ENCODE data around the gene TBC1D10B. TPM values are rescaled to one million over a fixed set of nuclear protein-coding genes. Genes with fewer than 3 reads are reported as not detected.

Gene TBC1D10B
- polyA plus RNA-seq (ENCODE audit: insufficient read length in 3 of 3), result 10 to 100 TPM; 26.5 to 30.3 (median 28.4) TPM

- DNase-seq (ENCODE audit: low read depth in 3 of 3, low spot score in 2 of 3), result peak; percentile 99 to 100 (median 100)
These were observed at the start of gene TBC1D10B for GRCh38 chr16:30370456-30371247. Gene TBC1D10B, minus strand, starts transcription at chr16:30370494. Its CDS starts 311 bp downstream, at chr16:30370183.

GRCh38 chr16:30418350-30419181, 48.3 kb upstream of the TBC1D10B start:
- DNase-seq (ENCODE audit: low read depth in 3 of 3, low spot score in 2 of 3), result no peak

DNA sequence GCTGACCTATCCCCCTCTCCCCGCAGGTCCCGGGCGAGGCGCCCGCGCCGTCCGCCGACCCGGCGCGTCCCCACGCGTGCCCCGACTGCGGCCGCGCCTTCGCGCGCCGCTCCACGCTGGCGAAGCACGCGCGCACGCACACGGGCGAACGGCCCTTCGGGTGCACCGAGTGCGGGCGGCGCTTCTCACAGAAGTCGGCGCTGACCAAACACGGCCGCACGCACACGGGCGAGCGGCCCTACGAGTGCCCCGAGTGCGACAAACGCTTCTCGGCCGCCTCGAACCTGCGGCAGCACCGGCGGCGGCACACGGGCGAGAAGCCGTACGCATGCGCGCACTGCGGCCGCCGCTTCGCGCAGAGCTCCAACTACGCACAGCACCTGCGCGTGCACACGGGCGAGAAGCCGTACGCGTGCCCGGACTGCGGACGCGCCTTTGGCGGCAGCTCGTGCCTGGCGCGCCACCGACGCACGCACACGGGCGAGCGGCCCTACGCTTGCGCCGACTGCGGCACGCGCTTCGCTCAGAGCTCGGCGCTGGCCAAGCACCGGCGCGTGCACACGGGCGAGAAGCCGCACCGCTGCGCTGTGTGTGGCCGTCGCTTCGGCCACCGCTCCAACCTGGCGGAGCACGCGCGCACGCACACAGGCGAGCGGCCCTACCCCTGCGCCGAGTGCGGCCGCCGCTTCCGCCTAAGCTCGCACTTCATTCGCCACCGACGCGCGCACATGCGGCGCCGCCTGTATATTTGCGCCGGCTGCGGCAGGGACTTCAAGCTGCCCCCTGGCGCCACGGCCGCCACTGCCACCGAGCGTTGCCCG, 47.4 kb upstream of the TBC1D10B start:
- DNase-seq (ENCODE audit: low read depth in 3 of 3, low spot score in 2 of 3), result peak; percentile 70 to 83 (median 75)

DNA sequence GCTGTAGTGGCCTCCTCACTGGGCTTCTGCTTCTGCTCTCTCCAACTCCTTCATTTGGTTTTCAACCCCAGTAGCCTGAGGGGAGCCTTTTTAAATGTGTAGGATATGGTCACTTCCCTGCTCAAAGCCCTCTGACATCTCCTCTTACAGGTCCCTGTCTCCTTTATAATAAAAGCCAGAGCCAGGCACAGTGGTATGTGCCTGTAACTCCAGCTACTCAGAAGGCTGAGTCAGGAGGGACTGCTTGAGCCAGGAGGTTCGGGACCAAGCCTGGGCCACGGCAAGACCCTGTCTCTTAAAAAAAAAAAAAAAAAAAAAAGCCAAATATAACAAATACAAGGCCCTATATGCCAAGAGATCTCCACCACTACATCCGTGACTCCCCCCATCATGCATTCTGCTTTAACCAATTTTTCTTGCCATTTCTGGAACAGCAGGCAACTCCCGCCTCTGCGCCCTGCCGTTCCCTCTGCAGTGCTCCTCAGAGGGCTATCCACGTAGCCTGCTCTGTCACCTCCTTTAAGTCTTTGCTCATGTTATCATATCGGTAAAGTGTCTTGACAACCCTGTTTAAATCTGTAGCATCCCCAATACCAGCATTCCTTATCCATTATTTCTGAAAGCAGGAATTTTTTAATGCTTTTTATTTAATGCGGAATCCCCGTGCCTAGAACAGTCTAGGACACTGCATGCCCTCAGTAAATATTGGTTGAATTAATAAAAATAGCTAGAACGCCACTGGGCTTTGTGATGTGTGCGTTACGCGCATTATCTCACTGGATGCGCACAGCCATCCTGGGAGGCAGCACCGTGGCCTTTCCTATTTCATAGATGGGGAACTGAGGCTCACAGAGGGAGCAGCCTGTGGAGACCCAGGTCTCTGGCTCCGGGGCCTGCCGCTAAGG, 46.6 kb upstream of the TBC1D10B start:
- DNase-seq (ENCODE audit: low read depth in 3 of 3, low spot score in 2 of 3), result no peak

DNA sequence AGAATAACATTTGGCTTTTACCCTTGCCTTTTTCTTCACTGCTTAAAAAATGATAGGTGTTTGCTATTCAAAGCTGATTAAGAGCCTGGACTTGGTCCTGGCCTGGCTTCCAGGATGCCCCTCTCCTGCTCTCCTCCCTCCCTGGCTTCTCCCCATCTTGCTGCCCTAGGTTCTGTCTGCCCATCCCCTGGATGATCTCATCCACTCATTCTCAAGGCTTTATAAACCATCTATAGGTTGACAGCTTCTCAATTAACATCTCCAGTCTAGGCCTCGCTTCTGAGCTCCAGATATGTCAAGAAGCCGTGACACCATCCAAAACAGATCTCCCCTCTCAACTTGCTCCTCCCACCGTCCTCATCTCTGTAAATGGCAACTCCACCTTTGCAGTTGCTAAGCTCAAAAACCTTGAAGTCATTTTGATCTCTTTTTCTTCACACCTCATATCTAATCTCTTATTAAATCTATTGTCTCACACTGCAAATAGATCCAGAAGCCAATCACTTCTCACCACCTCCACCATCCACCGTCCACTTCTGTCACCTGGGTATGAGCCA, 45.8 kb upstream of the TBC1D10B start:
- DNase-seq (ENCODE audit: low read depth in 3 of 3, low spot score in 2 of 3), result no peak

DNA sequence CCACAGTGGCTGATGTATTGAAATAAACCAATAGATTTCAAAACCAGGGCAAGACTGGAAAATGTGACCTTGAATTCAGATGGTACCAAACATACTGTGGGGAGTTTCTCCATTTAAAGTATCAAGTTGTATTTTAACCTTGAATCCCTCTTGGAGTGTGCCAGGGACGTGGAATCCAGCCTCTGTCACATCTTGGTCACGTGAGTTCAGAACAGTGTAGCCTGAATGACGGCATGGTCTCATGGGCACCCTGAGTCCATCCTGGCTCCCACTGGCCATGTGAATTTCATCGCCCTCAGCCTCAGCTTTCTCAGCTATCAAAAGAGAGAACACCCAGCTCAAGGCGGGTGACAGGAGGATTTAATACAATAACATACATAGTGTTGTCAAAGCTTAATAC, 43.9 kb upstream of the TBC1D10B start:
- DNase-seq (ENCODE audit: low read depth in 3 of 3, low spot score in 2 of 3), result no peak

- DNase-seq (ENCODE audit: low read depth in 3 of 3, low spot score in 2 of 3), result no peak
These were observed 43.0 kb upstream of the TBC1D10B start for GRCh38 chr16:30413112-30413806.

DNA sequence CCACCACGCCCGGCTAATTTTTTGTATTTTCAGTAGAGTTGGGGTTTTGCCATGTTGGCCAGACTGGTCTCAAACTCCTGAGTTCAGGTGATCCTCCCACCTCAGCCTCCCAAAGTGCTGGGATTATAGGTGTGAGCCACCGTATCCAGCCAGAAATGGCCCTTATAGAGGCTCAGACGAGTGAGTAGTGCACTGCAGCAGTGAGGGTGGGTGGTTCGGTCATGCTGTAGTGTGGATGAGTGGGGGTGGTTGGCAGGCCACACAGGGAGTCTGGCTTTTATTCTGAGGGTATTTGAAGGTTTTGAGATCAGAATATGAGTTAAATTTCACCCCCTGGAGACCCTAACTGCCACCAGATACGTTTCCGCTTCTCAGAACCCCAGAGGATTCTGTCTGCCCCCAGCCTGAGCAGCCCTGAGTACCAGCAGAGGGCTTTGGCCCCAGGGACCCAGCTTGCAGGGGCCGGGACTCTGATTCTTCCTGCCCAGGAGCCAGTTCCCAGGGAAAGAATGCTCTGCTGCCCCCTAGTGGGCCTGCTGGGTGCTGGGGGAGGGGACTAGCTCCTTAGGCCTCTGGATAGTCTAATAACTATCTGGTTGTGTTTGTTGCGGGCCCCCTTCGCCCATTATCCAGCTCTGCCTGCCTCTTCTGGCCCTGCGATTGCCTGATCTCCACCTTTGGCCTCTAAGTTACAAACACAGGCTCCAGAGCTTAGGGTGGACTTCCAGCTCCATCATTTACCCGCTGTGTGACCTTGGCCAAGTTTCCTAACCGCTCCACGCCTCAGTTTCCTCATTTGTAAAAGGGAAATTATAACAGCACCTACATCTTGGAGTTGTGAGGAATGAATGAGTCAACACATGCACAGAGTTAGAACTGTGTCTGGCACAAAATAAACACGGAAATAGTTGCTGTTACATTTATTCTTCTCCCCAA, 39.1 kb upstream of the TBC1D10B start:
- peak in 2 of 3 donors; percentile 73 to 75 for DNase-seq (ENCODE audit: low read depth in 3 of 3, low spot score in 2 of 3)

GRCh38 chr16:30407804-30408534, 37.7 kb upstream of the TBC1D10B start:
- DNase-seq (ENCODE audit: low read depth in 3 of 3, low spot score in 2 of 3), result no peak

- peak in 2 of 3 donors; percentile 76 to 85 for DNase-seq (ENCODE audit: low read depth in 3 of 3, low spot score in 2 of 3)
These were observed 37.0 kb upstream of the TBC1D10B start, which contains the start of gene ZNF771 for GRCh38 chr16:30407102-30407803. Gene ZNF771, plus strand, starts transcription at chr16:30407606. Its CDS starts 448 bp downstream, at chr16:30408054.

- no peak for DNase-seq (ENCODE audit: low read depth in 3 of 3, low spot score in 2 of 3)
These were observed 36.5 kb upstream of the TBC1D10B start for GRCh38 chr16:30406795-30407101.

DNA sequence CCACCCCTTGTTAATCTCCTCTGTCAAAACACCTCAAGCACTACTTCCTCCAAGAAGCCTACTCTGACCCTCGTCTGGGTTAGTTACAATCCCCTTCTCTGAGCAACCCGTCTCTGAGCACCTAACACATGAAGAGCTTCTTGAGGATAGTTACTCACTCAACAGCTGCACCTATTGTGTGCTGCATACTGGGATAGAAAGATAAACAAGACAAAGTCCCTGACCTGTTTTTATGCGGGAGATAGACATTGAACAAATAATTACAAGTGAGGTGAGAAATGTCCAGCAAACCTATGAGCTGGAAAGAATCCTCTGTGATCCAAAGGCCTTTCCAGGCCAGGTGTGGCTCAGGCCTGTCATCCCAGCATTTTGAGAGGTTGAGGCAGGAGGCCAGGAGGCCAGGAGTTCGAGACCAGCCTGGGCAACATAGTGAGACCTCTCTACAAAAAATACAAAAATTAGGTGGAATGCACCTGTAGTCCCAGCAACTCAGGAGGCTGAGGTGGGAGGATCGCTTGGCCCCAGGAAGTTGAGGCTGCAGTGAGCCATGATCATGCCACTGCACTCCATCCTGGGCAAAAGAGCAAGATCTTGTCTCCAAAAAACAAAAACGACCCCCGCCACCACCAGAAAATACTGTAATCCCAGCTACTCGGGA, 31.6 kb upstream of the TBC1D10B start:
- DNase-seq (ENCODE audit: low read depth in 3 of 3, low spot score in 2 of 3), result no peak

DNA sequence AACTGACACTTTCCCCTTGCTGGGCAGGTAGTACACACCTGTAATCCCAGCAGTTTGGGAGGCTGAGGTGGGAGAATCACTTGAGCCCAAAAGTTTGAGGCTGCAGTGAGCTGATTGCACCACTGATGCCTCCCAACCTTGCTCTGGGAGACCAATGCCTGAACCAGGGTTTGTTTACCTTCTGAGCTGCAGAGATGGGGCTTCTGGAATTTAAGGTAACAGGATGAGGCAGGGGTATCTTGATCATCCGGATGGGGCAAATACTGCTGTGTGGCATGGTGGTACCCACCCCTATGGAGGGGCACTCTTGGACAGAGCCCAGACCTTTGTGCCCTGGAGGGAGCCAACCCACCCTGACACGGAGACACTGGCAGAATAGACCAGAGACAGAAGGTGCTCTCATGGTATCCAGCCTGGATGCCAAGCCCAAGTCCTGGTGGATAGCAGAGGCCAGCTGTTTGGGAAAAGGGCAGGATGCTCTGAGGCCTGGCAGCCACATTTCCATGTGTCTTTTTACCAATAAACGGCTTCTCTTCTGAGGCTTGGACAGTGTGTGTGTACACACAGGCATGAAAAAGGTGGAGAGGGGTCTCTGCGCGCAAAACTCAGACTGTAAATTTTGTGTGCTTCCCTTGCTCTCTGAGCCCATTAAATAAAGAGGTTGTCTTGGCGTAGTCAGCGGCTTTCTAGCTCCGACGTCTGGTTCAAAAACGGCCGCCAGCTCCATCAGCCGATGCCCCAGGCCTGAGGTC, 29.3 kb upstream of the TBC1D10B start:
- DNase-seq (ENCODE audit: low read depth in 3 of 3, low spot score in 2 of 3), result no peak

DNA sequence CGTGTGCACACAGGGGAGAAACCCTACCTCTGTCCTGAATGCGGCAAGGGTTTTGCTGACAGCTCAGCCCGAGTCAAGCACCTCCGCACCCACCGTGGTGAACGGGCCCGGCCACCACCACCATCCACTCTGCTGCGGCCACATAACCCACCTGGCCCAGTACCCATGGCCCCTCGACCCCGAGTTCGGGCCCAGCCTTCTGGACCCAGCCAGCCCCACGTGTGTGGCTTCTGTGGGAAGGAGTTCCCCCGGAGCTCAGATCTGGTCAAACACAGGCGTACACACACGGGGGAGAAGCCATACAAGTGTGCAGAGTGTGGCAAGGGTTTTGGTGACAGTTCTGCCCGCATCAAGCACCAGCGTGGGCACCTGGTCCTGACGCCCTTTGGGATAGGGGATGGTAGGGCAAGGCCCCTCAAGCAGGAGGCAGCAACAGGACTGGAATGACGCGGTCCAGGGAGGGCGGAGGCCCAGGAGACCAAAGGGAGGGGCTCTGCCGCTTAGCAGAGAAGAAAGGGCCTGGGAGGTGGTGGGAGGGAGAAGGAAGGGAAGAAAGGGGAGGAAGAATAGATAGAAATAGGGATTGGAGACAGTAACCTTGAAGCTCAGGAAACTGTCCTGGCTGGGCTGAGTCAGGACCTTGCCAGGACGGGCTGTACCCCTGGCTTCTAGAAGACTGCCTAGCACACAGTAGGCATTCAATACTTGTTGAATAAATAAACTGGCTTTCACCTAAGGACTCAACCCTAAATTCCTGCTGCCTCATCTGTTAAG, 28.6 kb upstream of the TBC1D10B start:
- DNase-seq (ENCODE audit: low read depth in 3 of 3, low spot score in 2 of 3), result no peak
